SK-N-SH (cell line): ENCODE measurements around the gene IGF2. TPM values are rescaled to one million over a fixed set of nuclear protein-coding genes. Genes with fewer than 3 reads are reported as not detected.
A peak's percentile ranks its signal among the peaks of the same experiment; 100 is the strongest.

ENCODE experiments used
- CTCF ChIA-PET: fragments of 300-600, 350-600 bp; formaldehyde crosslinking; extraction: SDS; loops from one replicate; lab custom pipeline; 2021; lab: Yijun Ruan, JAX
- POLR2A ChIA-PET: fragments of 350-600 bp; sonication (Branson Sonifier 250); formaldehyde crosslinking; extraction: SDS; loops from one replicate; lab custom pipeline; 2020; ENCODE audit warnings: antibody characterized with exemption, inconsistent platforms; lab: Yijun Ruan, JAX
- DNase-seq: peaks from one replicate; pipeline ENCODE4 v3.0.0; 2012
- H2AFZ ChIP-seq: fragments of 200-600 bp; sonication (generic); 2 replicates; pipeline ENCODE4 v1.8.1; 2016; ENCODE audit warnings: antibody characterized with exemption, mild to moderate bottlenecking, low read depth
- H3F3A ChIP-seq: fragments of 200-600 bp; sonication (generic); replicated peaks from 2 replicates; pipeline ENCODE3; 2016; ENCODE audit warnings: antibody characterized with exemption, mild to moderate bottlenecking; ENCODE audit not compliant: insufficient read depth
- H3K27ac ChIP-seq, 2 experiments: fragments of 200-500 bp in 1 of 2; fragments of 200-600 bp in 1 of 2; sonication (Bioruptor generic) in 1 of 2; sonication (generic), shearing (Covaris generic) in 1 of 2; 2 replicates each; pipeline versions ENCODE4 v1.5.1 to v1.6.1; 2014 to 2016; ENCODE audit warnings: low read depth in 2 of 2, inconsistent platforms in 1 of 2, low read length in 1 of 2, mild to moderate bottlenecking in 1 of 2, mixed read lengths in 1 of 2
- H3K27me3 ChIP-seq: fragments of 200-600 bp; sonication (generic), shearing (Covaris generic); 2 replicates; pipeline ENCODE4 v1.6.1; 2016; ENCODE audit warnings: mixed run types; ENCODE audit not compliant: insufficient read depth
- H3K36me3 ChIP-seq, 2 experiments: fragments of 200-500 bp in 1 of 2; fragments of 200-600 bp in 1 of 2; sonication (Bioruptor generic) in 1 of 2; sonication (generic) in 1 of 2; replicated peaks in 1 of 2; 2 replicates each; pipeline versions ENCODE3 to v1.5.1; 2014 to 2016; ENCODE audit warnings: low read length in 1 of 2, mild to moderate bottlenecking in 1 of 2; ENCODE audit not compliant: insufficient read depth in 2 of 2, control insufficient read depth in 1 of 2
- H3K4me1 ChIP-seq, 2 experiments: fragments of 200-500 bp in 1 of 2; fragments of 200-600 bp in 1 of 2; sonication (Bioruptor generic) in 1 of 2; sonication (generic), shearing (Covaris generic) in 1 of 2; 2 replicates each; pipeline versions ENCODE4 v1.5.1 to v1.6.1; 2014 to 2016; ENCODE audit warnings: low read depth in 1 of 2, low read length in 1 of 2, mixed run types in 1 of 2; ENCODE audit not compliant: insufficient read depth in 2 of 2, control insufficient read depth in 1 of 2
- H3K4me2 ChIP-seq: fragments of 200-600 bp; sonication (generic), shearing (Covaris generic); 2 replicates; pipeline ENCODE4 v1.6.1; 2017; ENCODE audit warnings: mixed run types
- H3K4me3 ChIP-seq, 2 experiments: fragments of 200-500 bp in 1 of 2; fragments of 200-600 bp in 1 of 2; sonication (Bioruptor generic) in 1 of 2; sonication (generic), shearing (Covaris generic) in 1 of 2; 2 replicates each; pipeline versions ENCODE4 v1.5.1 to v1.8.1; 2014 to 2016; ENCODE audit warnings: low read depth in 2 of 2, inconsistent platforms in 1 of 2, low read length in 1 of 2, mild to moderate bottlenecking in 1 of 2, mixed read lengths in 1 of 2, moderate library complexity in 1 of 2
- H3K79me2 ChIP-seq: fragments of 200-600 bp; sonication (generic); 2 replicates; pipeline ENCODE4 v1.8.1; 2017; ENCODE audit warnings: mild to moderate bottlenecking; ENCODE audit not compliant: insufficient read depth
- H3K9ac ChIP-seq: fragments of 200-600 bp; sonication (generic); 2 replicates; pipeline ENCODE4 v1.6.1; 2017; ENCODE audit warnings: mixed run types
- H3K9me2 ChIP-seq: fragments of 200-600 bp; sonication (generic); 2 replicates; pipeline ENCODE4 v1.6.1; 2017; ENCODE audit warnings: mixed run types
- H3K9me3 ChIP-seq: fragments of 200-600 bp; sonication (generic); 2 replicates; pipeline ENCODE4 v1.6.1; 2017; ENCODE audit warnings: mixed run types, mild to moderate bottlenecking, moderate library complexity
- H4K20me1 ChIP-seq: fragments of 200-600 bp; sonication (generic); 2 replicates; pipeline ENCODE4 v1.6.1; 2017; ENCODE audit warnings: mild to moderate bottlenecking, mixed run types; ENCODE audit not compliant: insufficient read depth
- CHD2 ChIP-seq: fragments of 150-350 bp; IDR thresholded peaks from 2 replicates; pipeline ENCODE4 v1.6.1; 2018; ENCODE audit warnings: low read length; ENCODE audit not compliant: partially characterized antibody
- EP300 ChIP-seq, 2 experiments: IDR thresholded peaks; 2 replicates each; pipeline versions ENCODE4 v1.4.0 to v1.6.1; 2012; ENCODE audit warnings: borderline replicate concordance in 1 of 2, low read depth in 1 of 2, low read length in 1 of 2
- EZH2phosphoT487 ChIP-seq: fragments of 200-600 bp; sonication (generic); IDR thresholded peaks from 2 replicates; pipeline ENCODE4 v1.6.1; 2017; ENCODE audit warnings: low read depth, mixed run types, mild to moderate bottlenecking, antibody characterized with exemption, moderate library complexity, borderline replicate concordance
- FOSL2 ChIP-seq: IDR thresholded peaks from 2 replicates; pipeline ENCODE4 v1.4.0; 2012; ENCODE audit warnings: low read depth, mild to moderate bottlenecking, moderate library complexity, borderline replicate concordance
- FOXM1 ChIP-seq: IDR thresholded peaks from 2 replicates; pipeline ENCODE4 v1.4.0; 2012; ENCODE audit warnings: low read depth, mild to moderate bottlenecking
- GABPA ChIP-seq: IDR thresholded peaks from 2 replicates; pipeline ENCODE4 v1.4.0; 2012; ENCODE audit warnings: low read depth, mild to moderate bottlenecking
- JUND ChIP-seq: IDR thresholded peaks from 2 replicates; pipeline ENCODE4 v1.4.0; 2012
- MEF2A ChIP-seq: IDR thresholded peaks from 2 replicates; pipeline ENCODE4 v1.4.0; 2012; ENCODE audit warnings: low read depth, borderline replicate concordance
- MXI1 ChIP-seq: IDR thresholded peaks from 2 replicates; pipeline ENCODE4 v1.6.1; 2012; ENCODE audit warnings: mild to moderate bottlenecking, low read depth, low read length, improper control_type of control experiment
- NFIC ChIP-seq: IDR thresholded peaks from 2 replicates; pipeline ENCODE4 v1.4.0; 2012; ENCODE audit warnings: borderline replicate concordance
- NRF1 ChIP-seq: IDR thresholded peaks from 2 replicates; pipeline ENCODE4 v1.6.1; 2012; ENCODE audit warnings: low read depth, mild to moderate bottlenecking, low read length
- RFX5 ChIP-seq: IDR thresholded peaks from 2 replicates; pipeline ENCODE4 v1.6.1; 2012; ENCODE audit warnings: mild to moderate bottlenecking, improper control_type of control experiment, low read length
- SMC3 ChIP-seq: IDR thresholded peaks from 2 replicates; pipeline ENCODE4 v1.6.1; 2012; ENCODE audit warnings: low read depth, low read length, improper control_type of control experiment
- TAF1 ChIP-seq: IDR thresholded peaks from 2 replicates; pipeline ENCODE4 v1.6.1; 2012; ENCODE audit warnings: low read depth, mild to moderate bottlenecking, low read length, moderate library complexity, borderline replicate concordance
- TCF12 ChIP-seq: IDR thresholded peaks from 2 replicates; pipeline ENCODE4 v1.4.0; 2012
- YY1 ChIP-seq: IDR thresholded peaks from 2 replicates; pipeline ENCODE4 v1.4.0; 2012; ENCODE audit warnings: low read depth, mild to moderate bottlenecking
- WGBS: methylation state at CpG from one replicate; pipeline ENCODE4 v1.1.6; 2017; ENCODE audit warnings: low lambda C conversion rate; 5-methylcytosine and 5-hydroxymethylcytosine counted together
- polyA plus RNA-seq, 3 experiments: library from polyadenylated mRNA; depleted of rRNA; stranded (reverse); fragments of >200 nt; gene quantifications; 2 replicates each; pipeline ENCODE4 v1.2.3, GENCODE V29; 2012
- TF ChIP-seq, protein P1 (sequence below): IDR thresholded peaks from 2 replicates; pipeline ENCODE4 v1.4.0; 2012; ENCODE audit warnings: low read depth
- TF ChIP-seq, protein P2 (sequence below): IDR thresholded peaks from 2 replicates; pipeline ENCODE4 v1.4.0; 2012; ENCODE audit warnings: low read depth, borderline replicate concordance
- TF ChIP-seq, protein P3 (sequence below): fragments of 150-350 bp; IDR thresholded peaks from 2 replicates; pipeline ENCODE4 v1.6.1; 2016; ENCODE audit warnings: mild to moderate bottlenecking, low read depth, low read length
- TF ChIP-seq, protein P4 (sequence below): fragments of 200-600 bp; sonication (generic); IDR thresholded peaks from 2 replicates; pipeline ENCODE4 v1.6.1; 2017; ENCODE audit warnings: antibody characterized with exemption, mild to moderate bottlenecking, moderate library complexity

Gene IGF2
- polyA plus RNA-seq, 1 of the 3 experiments (the other 2 are of a cell fraction): 0.05 TPM

DNA sequence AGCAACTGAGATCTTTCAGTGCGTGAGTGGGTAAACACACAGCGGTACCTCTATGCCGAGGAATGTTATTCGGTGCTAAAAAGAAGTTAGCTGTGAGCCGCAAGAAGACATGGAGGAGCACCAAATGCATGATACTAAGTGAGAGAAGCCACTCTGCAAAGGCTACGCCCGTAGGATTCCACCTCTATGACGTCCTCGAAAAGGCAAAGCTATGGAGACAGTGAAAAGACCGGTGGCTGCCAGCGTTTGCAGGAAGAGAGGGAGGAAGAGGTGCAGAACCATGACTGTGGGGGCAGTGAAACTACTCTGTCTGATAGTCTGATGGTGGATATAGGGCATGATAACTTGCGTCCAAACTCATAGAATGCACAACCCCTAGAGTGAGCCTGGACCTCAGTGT lies 28.7 kb downstream of the IGF2 start:
- Histone ChIP-seq H3K36me3 (no peaks in the 10 kb centered on the region), H3K27ac (no peak overlapping the region), H3K27me3 (no peaks in the 10 kb centered on the region), H3F3A (no peaks in the 10 kb centered on the region), H3K4me1 (peaks cover 0 to 4% of the 10 kb centered on the region in 2 experiments; a peak in 1 of 4 replicates), H3K79me2 (no peaks in the 10 kb centered on the region), H3K9me3 (no peaks in the 10 kb centered on the region), H3K4me2 (no peak overlapping the region), H4K20me1 (no peaks in the 10 kb centered on the region), H3K9me2 (no peaks in the 10 kb centered on the region), H3K9ac (no peak overlapping the region), H2AFZ (no peak overlapping the region), H3K4me3 (no peak overlapping the region)
- no peak for DNase-seq
- POLR2A ChIA-PET: no interaction called here
- CTCF ChIA-PET: interaction anchor here (1.1 to 2.3 kb wide), 2 partner anchors 9 to 73 kb away, joined by 4 to 10 read pairs; no protein-coding TSS in a partner anchor
- TF ChIP-seq JUND: no peak
- TF ChIP-seq NRF1: no peak
- no peak for TF ChIP-seq TAF1
- TF ChIP-seq CHD2: no peak
- TF ChIP-seq, protein P1, sequence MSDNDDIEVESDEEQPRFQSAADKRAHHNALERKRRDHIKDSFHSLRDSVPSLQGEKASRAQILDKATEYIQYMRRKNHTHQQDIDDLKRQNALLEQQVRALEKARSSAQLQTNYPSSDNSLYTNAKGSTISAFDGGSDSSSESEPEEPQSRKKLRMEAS: no peak
- TF ChIP-seq FOXM1: no peak
- no peak for TF ChIP-seq EZH2phosphoT487
- TF ChIP-seq, protein P2, sequence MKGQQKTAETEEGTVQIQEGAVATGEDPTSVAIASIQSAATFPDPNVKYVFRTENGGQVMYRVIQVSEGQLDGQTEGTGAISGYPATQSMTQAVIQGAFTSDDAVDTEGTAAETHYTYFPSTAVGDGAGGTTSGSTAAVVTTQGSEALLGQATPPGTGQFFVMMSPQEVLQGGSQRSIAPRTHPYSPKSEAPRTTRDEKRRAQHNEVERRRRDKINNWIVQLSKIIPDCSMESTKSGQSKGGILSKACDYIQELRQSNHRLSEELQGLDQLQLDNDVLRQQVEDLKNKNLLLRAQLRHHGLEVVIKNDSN: no peak
- no peak for TF ChIP-seq EP300 (IDR thresholded peaks at IDR 0.05; ENCODE audit: borderline replicate concordance in 1 of 2, low read depth in 1 of 2, low read length in 1 of 2)
- no peak for TF ChIP-seq TCF12
- TF ChIP-seq MEF2A: no peak
- no peak for TF ChIP-seq RFX5
- no peak for TF ChIP-seq GABPA
- TF ChIP-seq, protein P3, sequence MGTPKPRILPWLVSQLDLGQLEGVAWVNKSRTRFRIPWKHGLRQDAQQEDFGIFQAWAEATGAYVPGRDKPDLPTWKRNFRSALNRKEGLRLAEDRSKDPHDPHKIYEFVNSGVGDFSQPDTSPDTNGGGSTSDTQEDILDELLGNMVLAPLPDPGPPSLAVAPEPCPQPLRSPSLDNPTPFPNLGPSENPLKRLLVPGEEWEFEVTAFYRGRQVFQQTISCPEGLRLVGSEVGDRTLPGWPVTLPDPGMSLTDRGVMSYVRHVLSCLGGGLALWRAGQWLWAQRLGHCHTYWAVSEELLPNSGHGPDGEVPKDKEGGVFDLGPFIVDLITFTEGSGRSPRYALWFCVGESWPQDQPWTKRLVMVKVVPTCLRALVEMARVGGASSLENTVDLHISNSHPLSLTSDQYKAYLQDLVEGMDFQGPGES: no peak
- TF ChIP-seq SMC3: no peak
- TF ChIP-seq YY1: no peak
- TF ChIP-seq, all 33 proteins: peak for 0
- 62% methylated on average over 12 of the region's 12 CpGs for WGBS

DNA sequence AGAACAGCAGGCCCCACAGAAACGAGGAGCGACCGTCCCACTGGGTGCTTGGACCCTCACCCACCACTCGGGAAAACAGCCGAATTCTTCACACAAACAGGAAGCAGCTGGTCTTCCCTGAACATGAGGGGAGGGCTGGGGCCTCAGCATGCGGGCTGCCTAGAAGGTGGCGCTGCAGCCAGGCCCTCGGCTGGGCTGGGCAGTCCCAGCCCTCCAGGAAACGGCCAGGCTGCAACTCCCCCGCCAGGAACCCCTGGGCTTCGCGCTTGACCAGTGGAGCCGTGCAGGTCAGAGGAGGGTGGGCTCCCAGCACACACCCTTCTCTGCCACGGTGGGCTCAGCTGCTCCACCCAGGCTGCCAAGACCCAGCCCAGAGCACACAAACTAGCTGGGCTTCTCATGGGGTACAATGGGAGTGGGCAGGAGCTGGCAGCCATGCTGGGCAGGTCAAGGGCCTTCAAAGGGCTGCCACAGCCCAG lies 29.6 kb downstream of the IGF2 start:
- H3K4me2 ChIP-seq: no peak overlapping the region
- no peaks in the 10 kb centered on the region for H3K79me2 ChIP-seq
- H4K20me1 ChIP-seq: no peaks in the 10 kb centered on the region
- ChIA-PET CTCF (interaction anchor here (1.0 to 2.3 kb wide), 4 partner anchors 10 to 562 kb away, joined by 3 to 10 read pairs (median 4); no protein-coding TSS in a partner anchor), POLR2A (no interaction called here)
- H3K9me2 ChIP-seq: no peaks in the 10 kb centered on the region
- DNase-seq: peak; percentile 51
- peaks cover 0 to 4% of the 10 kb centered on the region in 2 experiments; a peak in 1 of 4 replicates for H3K4me1 ChIP-seq
- H3K36me3 ChIP-seq: no peaks in the 10 kb centered on the region
- TF ChIP-seq NFIC: no peak
- TF ChIP-seq, protein P4, sequence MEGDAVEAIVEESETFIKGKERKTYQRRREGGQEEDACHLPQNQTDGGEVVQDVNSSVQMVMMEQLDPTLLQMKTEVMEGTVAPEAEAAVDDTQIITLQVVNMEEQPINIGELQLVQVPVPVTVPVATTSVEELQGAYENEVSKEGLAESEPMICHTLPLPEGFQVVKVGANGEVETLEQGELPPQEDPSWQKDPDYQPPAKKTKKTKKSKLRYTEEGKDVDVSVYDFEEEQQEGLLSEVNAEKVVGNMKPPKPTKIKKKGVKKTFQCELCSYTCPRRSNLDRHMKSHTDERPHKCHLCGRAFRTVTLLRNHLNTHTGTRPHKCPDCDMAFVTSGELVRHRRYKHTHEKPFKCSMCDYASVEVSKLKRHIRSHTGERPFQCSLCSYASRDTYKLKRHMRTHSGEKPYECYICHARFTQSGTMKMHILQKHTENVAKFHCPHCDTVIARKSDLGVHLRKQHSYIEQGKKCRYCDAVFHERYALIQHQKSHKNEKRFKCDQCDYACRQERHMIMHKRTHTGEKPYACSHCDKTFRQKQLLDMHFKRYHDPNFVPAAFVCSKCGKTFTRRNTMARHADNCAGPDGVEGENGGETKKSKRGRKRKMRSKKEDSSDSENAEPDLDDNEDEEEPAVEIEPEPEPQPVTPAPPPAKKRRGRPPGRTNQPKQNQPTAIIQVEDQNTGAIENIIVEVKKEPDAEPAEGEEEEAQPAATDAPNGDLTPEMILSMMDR: no peak
- no peak for TF ChIP-seq FOSL2
- TF ChIP-seq MXI1: no peak
- H3K27me3 ChIP-seq: no peaks in the 10 kb centered on the region
- no peak overlapping the region for H3K9ac ChIP-seq
- no peaks in the 10 kb centered on the region for H3K9me3 ChIP-seq
- no peak overlapping the region; a peak in 1 of 4 replicates for H3K27ac ChIP-seq
- no peak overlapping the region for H3K4me3 ChIP-seq
- no peak overlapping the region for H2AFZ ChIP-seq
- no peaks in the 10 kb centered on the region for H3F3A ChIP-seq
- WGBS: 67% methylated on average over 12 of the region's 14 CpGs
